GM19193 (cell line): ENCODE measurements around the gene ACSL6.

Experiments used
- POLR2A ChIP-seq: IDR thresholded peaks from 4 replicates; pipeline ENCODE4 v1.6.1; 2011; ENCODE audit not compliant: insufficient read depth, insufficient read length; ENCODE audit errors: extremely low read depth

ACSL6 gene

GRCh38 chr5:131973089-131973712 is 38.3 kb downstream of the ACSL6 start:
- no peak for TF ChIP-seq POLR2A

GRCh38 chr5:131968396-131968954 is 43.0 kb downstream of the ACSL6 start:
- TF ChIP-seq POLR2A = no peak

- TF ChIP-seq POLR2A = no peak
Measured at GRCh38 chr5:131966551-131966950, 44.9 kb downstream of the ACSL6 start.

- TF ChIP-seq POLR2A = no peak
Measured at GRCh38 chr5:131965826-131966415, 45.5 kb downstream of the ACSL6 start.

GRCh38 chr5:131959906-131960305 is 51.6 kb downstream of the ACSL6 start:
- TF ChIP-seq POLR2A = no peak

- TF ChIP-seq POLR2A = no peak
Measured at GRCh38 chr5:131959136-131959535, 52.3 kb downstream of the ACSL6 start.

GRCh38 chr5:131957721-131958441 is 53.6 kb downstream of the ACSL6 start:
- no peak for TF ChIP-seq POLR2A

- TF ChIP-seq POLR2A = no peak
Measured at GRCh38 chr5:131953969-131954368, 57.5 kb downstream of the ACSL6 start.

GRCh38 chr5:131952301-131952857 is 59.1 kb downstream of the ACSL6 start:
- TF ChIP-seq POLR2A = no peak

- no peak for TF ChIP-seq POLR2A
Measured at GRCh38 chr5:131950706-131951105, 60.8 kb downstream of the ACSL6 start.

- TF ChIP-seq POLR2A = no peak
Measured at GRCh38 chr5:131947445-131947844, 64.0 kb downstream of the ACSL6 start.

GRCh38 chr5:131945551-131946168 is 65.8 kb downstream of the ACSL6 start, which contains the start of gene MEIKIN:
MEIKIN (minus strand) TSS chr5:131945663; CDS start chr5:131945505, 158 bp downstream.
- TF ChIP-seq POLR2A = no peak

- no peak for TF ChIP-seq POLR2A
Measured at GRCh38 chr5:131944702-131945550, 66.5 kb downstream of the ACSL6 start.

- TF ChIP-seq POLR2A = no peak
Measured at GRCh38 chr5:131943916-131944315, 67.5 kb downstream of the ACSL6 start.
